ENCODE data around the gene ISCA2. TPM values are rescaled to one million over a fixed set of nuclear protein-coding genes. Genes with fewer than 3 reads are reported as not detected.

The ISCA2 gene
- total RNA-seq, 2 experiments from 2014 or later = 38.4 to 50.0 TPM

DNA sequence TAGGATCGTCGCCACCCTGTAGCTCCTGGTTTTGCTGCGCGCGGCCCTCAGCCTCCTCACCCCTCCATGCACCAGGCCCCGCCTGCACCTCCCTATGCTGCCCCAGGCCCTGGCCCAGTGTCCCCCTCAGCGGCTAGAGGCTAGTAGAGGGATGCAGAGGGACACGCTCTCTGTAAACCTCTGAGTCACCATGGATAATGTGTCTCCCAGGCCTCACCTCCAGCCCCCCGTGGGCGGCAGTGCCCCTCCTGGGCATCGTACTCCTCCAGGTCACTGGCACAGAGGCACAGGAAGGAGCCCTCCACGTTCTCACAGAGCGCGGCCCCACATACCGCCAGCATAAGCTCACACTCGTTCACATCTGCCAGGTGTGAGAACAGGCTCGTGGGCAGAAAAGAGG, 12.3 kb downstream of the ISCA2 start:
- intact Hi-C loops (cut with micrococcal nuclease; ENCODE audit: unreplicated experiment) = no loop called here
- DNase-seq (ENCODE audit: low spot score) = peak; percentile 22
- no peaks in the 10 kb centered on the region for H3K79me2 ChIP-seq (ENCODE audit: insufficient read depth, low read depth, low read length)
- BruUV-seq (replicated peaks) = no TSS peak
- ChIA-PET CTCF (ENCODE audit: unreplicated experiment) (interaction anchor here (0.7 kb wide), 1 partner anchor 116 kb away, joined by 6 read pairs; no protein-coding TSS in a partner anchor), POLR2A (interaction anchor here (0.6 kb wide), 1 partner anchor 104 kb away, joined by 3 read pairs; no protein-coding TSS in a partner anchor)
- no peak overlapping the region for H3K4me3 ChIP-seq (ENCODE audit: low read depth, low read length, poor library complexity, severe bottlenecking)
- H3K9me3 ChIP-seq (ENCODE audit: low read length) = no peaks in the 10 kb centered on the region
- H3K4me2 ChIP-seq (ENCODE audit: low read length) = peak overlapping the region; percentile 13; the same call in 1 of the 2 replicates
- no peak overlapping the region for H3K27ac ChIP-seq (ENCODE audit: low read depth, low read length, poor library complexity, severe bottlenecking)
- H3K9me2 ChIP-seq (ENCODE audit: insufficient read depth, low read length) = no peaks in the 10 kb centered on the region
- no peaks in the 10 kb centered on the region for H3K36me3 ChIP-seq (ENCODE audit: insufficient read depth, low read length)
- H4K20me1 ChIP-seq (ENCODE audit: insufficient read depth, low read length) = no peaks in the 10 kb centered on the region
- no peak for TF ChIP-seq EZH2phosphoT487 (IDR thresholded peaks at IDR 0.05; ENCODE audit: borderline replicate concordance, low read depth, low read length)
- TF ChIP-seq, protein P1, sequence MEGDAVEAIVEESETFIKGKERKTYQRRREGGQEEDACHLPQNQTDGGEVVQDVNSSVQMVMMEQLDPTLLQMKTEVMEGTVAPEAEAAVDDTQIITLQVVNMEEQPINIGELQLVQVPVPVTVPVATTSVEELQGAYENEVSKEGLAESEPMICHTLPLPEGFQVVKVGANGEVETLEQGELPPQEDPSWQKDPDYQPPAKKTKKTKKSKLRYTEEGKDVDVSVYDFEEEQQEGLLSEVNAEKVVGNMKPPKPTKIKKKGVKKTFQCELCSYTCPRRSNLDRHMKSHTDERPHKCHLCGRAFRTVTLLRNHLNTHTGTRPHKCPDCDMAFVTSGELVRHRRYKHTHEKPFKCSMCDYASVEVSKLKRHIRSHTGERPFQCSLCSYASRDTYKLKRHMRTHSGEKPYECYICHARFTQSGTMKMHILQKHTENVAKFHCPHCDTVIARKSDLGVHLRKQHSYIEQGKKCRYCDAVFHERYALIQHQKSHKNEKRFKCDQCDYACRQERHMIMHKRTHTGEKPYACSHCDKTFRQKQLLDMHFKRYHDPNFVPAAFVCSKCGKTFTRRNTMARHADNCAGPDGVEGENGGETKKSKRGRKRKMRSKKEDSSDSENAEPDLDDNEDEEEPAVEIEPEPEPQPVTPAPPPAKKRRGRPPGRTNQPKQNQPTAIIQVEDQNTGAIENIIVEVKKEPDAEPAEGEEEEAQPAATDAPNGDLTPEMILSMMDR (conservative IDR thresholded peaks at IDR 0.05; ENCODE audit: low read length) = no peak
- H2AFZ ChIP-seq (ENCODE audit: low read length) = no peak overlapping the region
- peaks cover 9% of the 10 kb centered on the region for H3K4me1 ChIP-seq (ENCODE audit: insufficient read depth, low read length, poor library complexity, severe bottlenecking)

DNA sequence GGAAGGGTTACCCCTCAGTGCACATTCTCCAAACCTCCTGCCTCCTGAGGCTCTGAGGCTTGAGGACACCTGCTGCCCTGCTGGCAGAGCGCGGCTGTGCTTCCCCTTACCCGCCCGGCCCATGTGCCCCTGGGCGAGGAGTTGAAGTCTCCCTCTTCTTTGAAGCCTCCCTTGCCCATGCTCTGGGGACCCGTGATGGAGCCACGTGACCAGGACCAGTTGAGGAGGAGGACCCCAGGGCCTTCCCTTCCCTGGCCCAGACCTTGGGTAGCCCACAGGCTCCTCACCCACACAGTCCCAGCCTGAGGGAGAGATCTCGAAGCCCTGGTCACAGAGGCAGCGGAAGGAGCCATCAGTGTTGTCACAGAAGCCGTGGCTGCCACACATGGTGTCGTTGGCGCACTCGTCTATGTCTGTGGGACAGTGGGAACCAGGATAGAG, 12.9 kb downstream of the ISCA2 start:
- TF ChIP-seq, protein P1 (conservative IDR thresholded peaks at IDR 0.05; ENCODE audit: low read length) = no peak
- TF ChIP-seq EZH2phosphoT487 (IDR thresholded peaks at IDR 0.05; ENCODE audit: borderline replicate concordance, low read depth, low read length) = no peak
- H3K27ac ChIP-seq (ENCODE audit: low read depth, low read length, poor library complexity, severe bottlenecking) = no peak overlapping the region
- H3K4me1 ChIP-seq (ENCODE audit: insufficient read depth, low read length, poor library complexity, severe bottlenecking) = peaks cover 9% of the 10 kb centered on the region
- intact Hi-C loops (cut with micrococcal nuclease; ENCODE audit: unreplicated experiment) = no loop called here
- H3K4me3 ChIP-seq (ENCODE audit: low read depth, low read length, poor library complexity, severe bottlenecking) = no peak overlapping the region
- H3K4me2 ChIP-seq (ENCODE audit: low read length) = peak overlapping the region; percentile 13; the same call in 1 of the 2 replicates
- no peaks in the 10 kb centered on the region for H3K79me2 ChIP-seq (ENCODE audit: insufficient read depth, low read depth, low read length)
- no peaks in the 10 kb centered on the region for H3K9me3 ChIP-seq (ENCODE audit: low read length)
- peak; percentile 66 for DNase-seq (ENCODE audit: low spot score)
- no peaks in the 10 kb centered on the region for H3K36me3 ChIP-seq (ENCODE audit: insufficient read depth, low read length)
- H3K9me2 ChIP-seq (ENCODE audit: insufficient read depth, low read length) = no peaks in the 10 kb centered on the region
- ChIA-PET CTCF (ENCODE audit: unreplicated experiment) (no interaction called here), POLR2A (no interaction called here)
- no peak overlapping the region for H2AFZ ChIP-seq (ENCODE audit: low read length)
- no TSS peak for BruUV-seq (replicated peaks)
- no peaks in the 10 kb centered on the region for H4K20me1 ChIP-seq (ENCODE audit: insufficient read depth, low read length)

DNA sequence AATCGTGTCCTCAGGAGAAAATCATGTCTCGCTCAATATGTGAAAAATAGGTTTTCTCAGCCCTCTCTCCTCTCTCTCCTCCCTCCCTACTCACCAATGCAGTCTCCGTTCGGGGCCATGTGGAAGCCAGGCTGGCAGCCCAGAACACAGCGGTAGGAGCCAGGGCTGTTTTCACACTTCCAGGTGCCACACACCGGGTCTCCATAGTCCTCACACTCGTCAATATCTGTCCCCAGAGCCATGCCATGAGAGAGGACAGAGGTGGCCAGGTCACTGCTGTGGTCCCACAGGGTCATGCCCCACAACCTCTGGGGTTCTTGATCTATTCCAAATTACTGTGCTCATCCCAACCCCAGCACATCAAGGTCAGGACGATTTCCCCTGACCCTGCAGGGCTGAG, 13.5 kb downstream of the ISCA2 start:
- Histone ChIP-seq H2AFZ (ENCODE audit: low read length) (no peak overlapping the region), H3K9me2 (ENCODE audit: insufficient read depth, low read length) (no peaks in the 10 kb centered on the region), H3K79me2 (ENCODE audit: insufficient read depth, low read depth, low read length) (no peaks in the 10 kb centered on the region), H3K36me3 (ENCODE audit: insufficient read depth, low read length) (no peaks in the 10 kb centered on the region), H3K4me3 (ENCODE audit: low read depth, low read length, poor library complexity, severe bottlenecking) (no peak overlapping the region), H3K4me2 (ENCODE audit: low read length) (no peak overlapping the region), H3K4me1 (ENCODE audit: insufficient read depth, low read length, poor library complexity, severe bottlenecking) (peaks cover 9% of the 10 kb centered on the region), H3K27ac (ENCODE audit: low read depth, low read length, poor library complexity, severe bottlenecking) (no peak overlapping the region), H3K9me3 (ENCODE audit: low read length) (no peaks in the 10 kb centered on the region), H4K20me1 (ENCODE audit: insufficient read depth, low read length) (no peaks in the 10 kb centered on the region)
- CTCF ChIA-PET (ENCODE audit: unreplicated experiment) = no interaction called here
- no peak for DNase-seq (ENCODE audit: low spot score)
- BruUV-seq (replicated peaks) = no TSS peak
- POLR2A ChIA-PET = interaction anchor here (0.6 to 1.3 kb wide), 3 partner anchors 9 to 413 kb away, joined by 3 read pairs; no protein-coding TSS in a partner anchor
- TF ChIP-seq, protein P1 (conservative IDR thresholded peaks at IDR 0.05; ENCODE audit: low read length) = no peak
- no peak for TF ChIP-seq EZH2phosphoT487 (IDR thresholded peaks at IDR 0.05; ENCODE audit: borderline replicate concordance, low read depth, low read length)
- intact Hi-C loops (cut with micrococcal nuclease; ENCODE audit: unreplicated experiment) = no loop called here

Measured in OCI-LY7 (cell line).